Lung (tissue), 12 donors: ENCODE measurements around the gene SLC16A12. TPM values are rescaled to one million over a fixed set of nuclear protein-coding genes. Genes with fewer than 3 reads are reported as not detected.
"Not testable (repeated sequence)": the region's sequence is repeated elsewhere in the genome, so short reads cannot be mapped to it uniquely, and the experiment has no call there.

Source experiments
- ATAC-seq: fragments of 200-7000 bp; cut with Tn5 transposase; one replicate; pipeline ENCODE4 v1.9.1; 2020; ENCODE audit warnings: moderate number of reproducible peaks; ENCODE audit not compliant: insufficient read depth, low FRiP score
- DNase-seq, 3 donors: peaks; one replicate each; pipeline ENCODE4 v3.0.0-alpha.2; 2013 to 2017
- H3K27ac ChIP-seq, 2 donors: one replicate each; pipeline ENCODE4 v1.5.1; 2013; ENCODE audit warnings: mild to moderate bottlenecking in 2 of 2, moderate library complexity in 2 of 2, control low read depth in 1 of 2, inconsistent platforms in 1 of 2, low read depth in 1 of 2, low read length in 1 of 2
- H3K27me3 ChIP-seq, 3 donors: one replicate each; pipeline ENCODE4 v1.5.1; 2013; ENCODE audit warnings: low read length in 2 of 3; ENCODE audit not compliant: control insufficient read depth in 3 of 3, insufficient read depth in 3 of 3
- H3K36me3 ChIP-seq, 4 donors: one replicate each; pipeline ENCODE4 v1.5.1; 2013; ENCODE audit warnings: low read length in 4 of 4, mild to moderate bottlenecking in 1 of 4, moderate library complexity in 1 of 4; ENCODE audit not compliant: control insufficient read depth in 4 of 4, insufficient read depth in 4 of 4
- H3K4me1 ChIP-seq, 5 donors: one replicate each; pipeline ENCODE4 v1.5.1; 2013; ENCODE audit warnings: low read length in 5 of 5, mild to moderate bottlenecking in 2 of 5, moderate library complexity in 1 of 5; ENCODE audit not compliant: control insufficient read depth in 5 of 5, insufficient read depth in 5 of 5
- H3K4me3 ChIP-seq: one replicate; pipeline ENCODE4 v1.5.1; 2013; ENCODE audit warnings: mild to moderate bottlenecking, control low read depth, moderate library complexity
- H3K9ac ChIP-seq, 2 donors: one replicate each; pipeline ENCODE4 v1.5.1; 2013; ENCODE audit warnings: low read length in 2 of 2, control low read depth in 1 of 2; ENCODE audit not compliant: insufficient read depth in 1 of 2
- H3K9me3 ChIP-seq, 4 donors: one replicate each; pipeline ENCODE4 v1.5.1; 2013; ENCODE audit warnings: low read length in 3 of 4, mild to moderate bottlenecking in 1 of 4, moderate library complexity in 1 of 4; ENCODE audit not compliant: control insufficient read depth in 4 of 4, insufficient read depth in 3 of 4
- WGBS, 2 donors: extraction: QIAGEN DNeasy Blood & Tissue Kit; methylation state at CpG; one replicate each; pipeline ENCODE4 v1.1.7; 2013; 5-methylcytosine and 5-hydroxymethylcytosine counted together
- polyA plus RNA-seq, 2 donors: library from polyadenylated mRNA; stranded (reverse); fragments of 200-250 nt; gene quantifications; one replicate each; pipeline ENCODE4 v1.2.1, GENCODE V29; 2013
- total RNA-seq, 2 donors: library from RNA; depleted of rRNA in 1 of 2; stranded (reverse); fragments of >200 nt in 1 of 2; gene quantifications; one replicate each; pipeline ENCODE4 v1.2.1, GENCODE V29; 2014 to 2021
- TF ChIP-seq, protein P1 (sequence below): IDR thresholded peaks from 2 replicates; pipeline ENCODE4 v1.5.1; 2012; ENCODE audit warnings: mild to moderate bottlenecking; ENCODE audit errors: control extremely low read depth, extremely low read depth
- donor health status: control.
- donor health status: control.
- donor health status: Bipolar disorder and iron deficiency.
- donor health status: healthy.
- donor health status: DM: yes; HTN: yes; CAD: no.

SLC16A12 gene
- total and polyA plus RNA-seq, 4 donors = 0.45 to 4.6 (median 1.3) TPM

DNA sequence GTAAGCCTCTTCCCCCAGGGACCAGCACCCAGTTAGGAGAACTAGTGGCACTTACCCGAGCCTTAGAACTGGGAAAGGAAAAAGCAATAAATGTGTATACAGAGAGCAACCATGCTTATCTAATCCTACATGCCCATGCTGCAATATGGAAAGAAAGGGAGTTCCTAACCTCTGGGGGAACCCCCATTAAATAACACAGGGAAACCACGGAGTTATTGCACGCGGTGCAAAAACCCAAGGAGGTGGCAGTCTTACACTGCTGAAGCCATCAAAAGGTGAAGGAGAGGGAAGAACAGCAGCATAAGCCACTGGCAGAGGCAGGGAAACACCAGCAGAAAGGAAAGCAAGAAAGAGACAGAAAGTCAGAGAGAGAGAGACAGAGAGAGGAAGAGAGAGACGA, 124.8 kb downstream of the SLC16A12 start:
- not testable (repeated sequence) for H3K36me3 ChIP-seq, ATAC-seq, H3K4me1 ChIP-seq, H3K9ac ChIP-seq, DNase-seq, H3K27me3 ChIP-seq, H3K27ac ChIP-seq, H3K9me3 ChIP-seq, H3K4me3 ChIP-seq
- WGBS, 2 donors = 58 to 83% methylated on average over 5 of the region's 5 CpGs

DNA sequence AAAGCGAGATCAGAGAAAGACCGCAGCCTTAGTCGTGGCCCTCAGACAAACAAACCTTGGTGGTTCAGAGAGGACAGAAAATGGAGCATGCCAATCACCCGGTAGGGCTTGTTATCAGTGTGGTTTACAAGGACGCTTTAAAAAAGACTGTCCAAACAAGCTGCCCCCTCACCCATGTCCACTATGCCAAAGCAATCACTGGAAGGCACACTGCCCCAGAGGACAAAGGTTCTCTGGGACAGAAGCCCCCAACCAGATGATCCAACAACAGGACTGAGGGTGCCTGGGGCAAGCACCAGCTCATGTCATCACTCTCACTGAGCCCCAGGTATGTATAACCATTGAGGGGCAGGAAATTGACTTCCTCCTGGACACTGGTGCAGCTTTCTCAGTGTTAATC, 126.1 kb downstream of the SLC16A12 start:
- not testable (repeated sequence) for ATAC-seq, H3K27me3 ChIP-seq, H3K36me3 ChIP-seq, H3K4me1 ChIP-seq, H3K9me3 ChIP-seq, H3K4me3 ChIP-seq, H3K9ac ChIP-seq, H3K27ac ChIP-seq, DNase-seq
- 96 to 98% methylated on average over 5 of the region's 5 CpGs for WGBS, 2 donors

DNA sequence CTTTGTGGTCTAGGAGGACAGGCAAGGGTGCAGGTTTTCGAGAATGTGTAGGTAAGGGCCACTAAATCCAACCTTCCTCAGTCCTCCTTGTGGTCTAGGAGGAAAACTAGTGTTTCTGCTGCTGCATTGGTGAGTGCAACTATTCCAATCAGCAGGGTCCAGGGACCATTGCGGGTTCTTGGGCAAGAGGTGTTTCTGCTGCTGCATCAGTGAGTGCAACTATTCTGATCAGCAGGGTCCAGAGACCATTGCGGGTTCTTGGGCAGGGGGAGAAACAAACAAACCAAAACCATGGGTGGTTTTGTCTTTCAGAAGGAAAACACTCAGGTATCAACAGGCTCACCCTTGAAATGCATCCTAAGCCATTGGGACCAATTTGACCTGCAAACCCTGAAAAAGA, 127.6 kb downstream of the SLC16A12 start:
- H3K27ac ChIP-seq, H3K9me3 ChIP-seq, DNase-seq, H3K9ac ChIP-seq, H3K27me3 ChIP-seq, H3K4me3 ChIP-seq, ATAC-seq, H3K36me3 ChIP-seq: not testable (repeated sequence)
- H3K4me1 ChIP-seq = peaks cover 0 to 13% (median 5%) of the 10 kb centered on the region in 5 donors
- 97 to 99% methylated on average over 3 of the region's 3 CpGs for WGBS, 2 donors

DNA sequence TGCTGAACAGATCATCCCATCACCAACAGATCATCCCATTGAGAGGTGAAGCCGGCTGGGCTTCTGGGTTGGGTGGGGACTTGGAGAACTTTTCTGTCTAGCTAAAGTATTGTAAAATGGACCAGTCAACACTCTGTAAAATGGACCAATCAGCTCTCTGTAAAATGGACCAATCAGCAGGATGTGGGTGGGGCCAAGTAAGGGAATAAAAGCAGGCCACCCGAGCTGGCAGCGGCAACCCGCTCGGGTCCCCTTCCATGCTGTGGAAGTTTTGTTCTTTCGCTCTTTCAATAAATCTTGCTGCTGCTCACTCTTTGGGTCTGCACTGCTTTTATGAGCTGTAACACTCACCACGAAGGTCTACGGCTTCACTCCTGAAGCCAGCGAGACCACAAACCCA, 129.2 kb downstream of the SLC16A12 start:
- not testable (repeated sequence) for H3K9ac ChIP-seq, H3K9me3 ChIP-seq, ATAC-seq, DNase-seq, H3K27me3 ChIP-seq, H3K4me3 ChIP-seq, H3K27ac ChIP-seq
- Histone ChIP-seq H3K4me1 (peaks cover 0 to 13% (median 5%) of the 10 kb centered on the region in 5 donors), H3K36me3 (peaks cover 10 to 13% (median 10%) of the 10 kb centered on the region in 4 donors)
- 94 to 97% methylated on average over 9 of the region's 9 CpGs for WGBS, 2 donors

DNA sequence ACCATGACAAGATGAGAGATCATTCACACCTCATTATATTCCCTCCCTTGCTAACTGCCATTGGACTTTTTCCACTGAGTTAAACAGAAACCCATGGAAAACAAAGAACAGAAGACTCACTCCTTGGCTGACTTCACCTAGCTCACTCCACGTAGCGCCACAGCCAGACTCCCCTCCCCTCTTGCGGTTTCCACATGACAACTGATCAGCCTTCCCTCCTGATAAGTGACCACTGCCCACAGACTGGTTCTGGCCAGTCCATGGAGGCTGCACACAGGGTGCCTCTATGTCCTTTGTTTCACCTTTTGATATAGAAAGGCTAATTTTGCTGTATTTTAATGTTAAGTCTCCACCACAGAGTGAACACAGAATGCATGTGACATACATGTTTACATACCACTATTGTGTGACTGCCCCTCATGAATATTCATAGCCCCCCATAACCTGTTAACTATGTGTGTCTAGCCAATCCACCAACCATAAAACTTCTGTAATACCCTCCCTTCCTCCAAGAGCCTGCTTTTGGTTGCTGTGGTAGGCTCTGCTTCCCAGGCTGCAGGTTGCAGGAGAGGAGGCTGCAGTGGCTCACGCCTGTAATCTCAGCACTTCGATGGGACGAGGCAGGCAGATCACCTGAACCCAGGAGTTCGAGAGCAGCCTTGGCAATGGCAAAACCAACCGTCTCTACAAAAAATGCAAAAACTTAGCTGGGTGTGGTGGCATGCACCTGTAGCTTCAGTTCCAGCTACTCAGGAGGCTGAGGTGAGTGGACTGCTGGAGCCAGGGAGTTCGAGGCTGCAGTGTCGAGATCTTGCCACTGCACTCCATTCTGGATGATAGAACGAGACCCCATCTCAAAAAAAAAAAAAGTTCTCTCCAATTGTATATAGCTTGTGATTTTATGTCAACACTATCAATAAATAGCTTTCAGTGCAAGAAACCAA, 131.0 kb downstream of the SLC16A12 start:
- peak; percentile 42 to 90 (median 78) for DNase-seq

More for the DNA sequence above, 131.0 kb downstream of the SLC16A12 start:
- WGBS, 2 donors = 92 to 94% methylated on average over 11 of the region's 11 CpGs
- ATAC-seq = no peak
- H3K4me1 ChIP-seq = peaks cover 0 to 13% (median 5%) of the 10 kb centered on the region in 5 donors
- H3K27me3 ChIP-seq = no peaks in the 10 kb centered on the region
- H3K4me3 ChIP-seq = no peak overlapping the region
- H3K36me3 ChIP-seq = peaks cover 10 to 12% (median 10%) of the 10 kb centered on the region in 4 donors
- TF ChIP-seq, protein P1, sequence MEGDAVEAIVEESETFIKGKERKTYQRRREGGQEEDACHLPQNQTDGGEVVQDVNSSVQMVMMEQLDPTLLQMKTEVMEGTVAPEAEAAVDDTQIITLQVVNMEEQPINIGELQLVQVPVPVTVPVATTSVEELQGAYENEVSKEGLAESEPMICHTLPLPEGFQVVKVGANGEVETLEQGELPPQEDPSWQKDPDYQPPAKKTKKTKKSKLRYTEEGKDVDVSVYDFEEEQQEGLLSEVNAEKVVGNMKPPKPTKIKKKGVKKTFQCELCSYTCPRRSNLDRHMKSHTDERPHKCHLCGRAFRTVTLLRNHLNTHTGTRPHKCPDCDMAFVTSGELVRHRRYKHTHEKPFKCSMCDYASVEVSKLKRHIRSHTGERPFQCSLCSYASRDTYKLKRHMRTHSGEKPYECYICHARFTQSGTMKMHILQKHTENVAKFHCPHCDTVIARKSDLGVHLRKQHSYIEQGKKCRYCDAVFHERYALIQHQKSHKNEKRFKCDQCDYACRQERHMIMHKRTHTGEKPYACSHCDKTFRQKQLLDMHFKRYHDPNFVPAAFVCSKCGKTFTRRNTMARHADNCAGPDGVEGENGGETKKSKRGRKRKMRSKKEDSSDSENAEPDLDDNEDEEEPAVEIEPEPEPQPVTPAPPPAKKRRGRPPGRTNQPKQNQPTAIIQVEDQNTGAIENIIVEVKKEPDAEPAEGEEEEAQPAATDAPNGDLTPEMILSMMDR = no peak
- no peak overlapping the region for H3K27ac ChIP-seq
- no peaks in the 10 kb centered on the region for H3K9me3 ChIP-seq
- H3K9ac ChIP-seq = no peak overlapping the region
